ENCODE measurements around the gene ANXA5.
"Not testable (repeated sequence)": the region's sequence is repeated elsewhere in the genome, so short reads cannot be mapped to it uniquely, and the experiment has no call there.

The ANXA5 gene

GRCh38 chr4:121696581-121697461, at the start of gene ANXA5:
ANXA5 (minus strand) TSS chr4:121696980; CDS start chr4:121696589, 391 bp downstream.
- DNase-seq, result peak; percentile 74

GRCh38 chr4:121742794-121743193, 46.0 kb upstream of the ANXA5 start:
- DNase-seq, result no peak

- DNase-seq, result no peak
These were observed 45.0 kb upstream of the ANXA5 start for GRCh38 chr4:121741751-121742150.

GRCh38 chr4:121740796-121741409, 44.1 kb upstream of the ANXA5 start:
- no peak for DNase-seq

- DNase-seq, result no peak
These were observed 42.8 kb upstream of the ANXA5 start for GRCh38 chr4:121739575-121739974.

GRCh38 chr4:121738780-121739535, 42.2 kb upstream of the ANXA5 start:
- DNase-seq, result no peak

GRCh38 chr4:121737846-121738554, 41.2 kb upstream of the ANXA5 start:
- no peak for DNase-seq

GRCh38 chr4:121736735-121737351, 40.1 kb upstream of the ANXA5 start:
- no peak for DNase-seq

- no peak for DNase-seq
These were observed 37.8 kb upstream of the ANXA5 start for GRCh38 chr4:121734571-121734970.

- no peak for DNase-seq
These were observed 37.2 kb upstream of the ANXA5 start for GRCh38 chr4:121733942-121734341.

GRCh38 chr4:121729753-121730152, 33.0 kb upstream of the ANXA5 start:
- not testable (repeated sequence) for DNase-seq

GRCh38 chr4:121728798-121729226, 32.0 kb upstream of the ANXA5 start:
- DNase-seq, result no peak

- DNase-seq, result no peak
These were observed 31.3 kb upstream of the ANXA5 start for GRCh38 chr4:121728066-121728465.

- peak; percentile 35 for DNase-seq
These were observed 30.0 kb upstream of the ANXA5 start for GRCh38 chr4:121726642-121727268.

GRCh38 chr4:121724671-121725070, 27.9 kb upstream of the ANXA5 start:
- DNase-seq, result no peak

- DNase-seq, result no peak
These were observed 24.9 kb upstream of the ANXA5 start for GRCh38 chr4:121721700-121722099.

- no peak for DNase-seq
These were observed 23.3 kb upstream of the ANXA5 start for GRCh38 chr4:121720109-121720508.

GRCh38 chr4:121717680-121718237, 21.0 kb upstream of the ANXA5 start:
- DNase-seq, result no peak

GRCh38 chr4:121714548-121714947, 17.8 kb upstream of the ANXA5 start:
- no peak for DNase-seq

GRCh38 chr4:121712783-121713182, 16.0 kb upstream of the ANXA5 start:
- no peak for DNase-seq

GRCh38 chr4:121712001-121712651, 15.3 kb upstream of the ANXA5 start:
- no peak for DNase-seq
